Inflammatory macrophage treated with lipopolysaccharide for 1 hour (primary cell): Measurements from ENCODE around the gene GRIK3.

ENCODE experiments used
- DNase-seq, 2 donors: peaks; one replicate each; pipeline ENCODE4 v3.0.0-alpha.2; 2020 to 2022

The GRIK3 gene

DNA sequence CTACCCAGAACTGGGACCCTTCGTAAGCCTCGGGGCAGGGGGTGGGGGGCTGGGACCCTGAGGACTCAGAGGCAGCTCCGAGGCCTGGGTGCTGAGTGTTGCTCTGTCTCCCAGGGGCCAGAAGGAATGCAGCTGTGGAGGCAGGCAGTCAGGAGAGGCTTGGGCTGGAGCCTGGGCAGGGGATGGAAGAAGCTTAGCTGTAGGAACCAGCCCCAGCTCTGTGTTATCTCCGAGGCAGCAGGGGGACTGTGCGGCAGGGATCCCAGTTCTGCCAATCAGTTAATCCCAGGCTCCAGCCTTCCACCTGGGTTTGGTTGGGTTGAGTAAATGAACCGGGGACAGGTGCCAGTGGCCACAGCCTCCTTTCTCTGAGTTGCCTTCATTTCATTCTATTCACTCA is 8.2 kb upstream of the GRIK3 start:
- DNase-seq = no peak

- DNase-seq = no peak
Measured at GRCh38 chr1:37041483-37041882, 7.2 kb upstream of the GRIK3 start.

DNA sequence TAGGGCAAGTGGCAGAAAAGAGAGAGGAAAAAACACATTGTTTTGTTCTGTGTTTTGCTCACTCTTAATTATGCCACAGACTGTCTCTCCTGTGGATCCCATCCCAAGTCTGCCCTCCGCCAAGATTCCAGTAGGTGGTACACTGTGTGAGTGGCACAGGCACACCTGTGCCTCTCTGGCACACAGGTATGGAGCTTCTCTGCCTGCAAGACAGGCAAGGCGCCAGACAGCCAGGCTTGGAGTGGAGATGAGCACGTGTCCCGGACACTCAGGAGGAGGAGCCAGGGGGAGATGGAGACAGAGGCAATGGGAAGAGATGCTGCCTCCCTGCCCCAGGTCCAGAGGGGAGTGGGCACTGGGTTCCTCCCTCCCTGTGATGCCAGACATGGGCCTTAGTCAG is 6.5 kb upstream of the GRIK3 start:
- no peak for DNase-seq

GRCh38 chr1:37040261-37040660 is 5.9 kb upstream of the GRIK3 start:
- no peak for DNase-seq

DNA sequence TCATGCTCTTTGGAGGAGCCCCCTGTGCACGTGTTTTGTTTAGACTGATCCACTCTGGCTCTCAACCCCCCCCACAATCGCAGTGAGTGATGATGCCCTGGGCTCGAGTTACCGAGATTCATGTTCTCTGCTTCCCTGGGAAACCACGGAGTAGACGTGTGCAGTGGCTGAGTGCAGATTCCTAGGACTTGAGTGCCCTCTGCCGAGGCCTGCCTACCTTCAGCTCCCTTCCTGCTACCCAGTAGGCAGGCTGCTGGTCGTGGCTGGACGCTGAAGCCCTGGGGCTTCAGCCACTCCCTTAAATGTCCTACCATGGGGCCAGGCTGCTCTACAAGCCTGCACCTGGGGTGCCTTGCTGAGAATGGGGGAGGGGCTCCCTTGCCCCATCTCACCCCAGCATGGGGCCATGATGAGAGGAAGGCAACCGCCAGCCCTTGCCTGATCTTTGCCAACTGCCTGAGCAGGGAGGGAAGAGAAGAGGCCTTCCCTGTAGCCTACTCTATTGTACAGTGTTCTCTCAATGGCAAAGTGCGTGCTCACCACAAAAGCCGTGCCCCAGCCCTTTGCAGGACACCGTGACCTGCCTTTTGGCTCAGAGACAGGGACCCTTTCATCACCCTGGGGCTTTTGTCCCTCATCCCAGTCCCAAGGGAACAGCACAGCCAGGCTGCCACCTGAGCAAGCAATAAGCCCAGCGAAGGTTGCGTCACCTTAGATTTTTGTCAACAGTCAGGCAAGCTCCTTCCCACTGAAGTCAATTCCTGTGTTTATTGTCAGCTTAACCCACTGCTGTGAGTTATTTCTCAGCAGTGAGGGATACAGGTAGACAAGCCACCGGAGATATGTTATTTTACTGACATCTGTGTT is 4.1 kb upstream of the GRIK3 start:
- DNase-seq = no peak

- DNase-seq = no peak
Measured at GRCh38 chr1:37037690-37038089, 3.4 kb upstream of the GRIK3 start.

GRCh38 chr1:37036667-37037053 is 2.3 kb upstream of the GRIK3 start:
- no peak for DNase-seq

GRCh38 chr1:37035796-37036666 is 1.7 kb upstream of the GRIK3 start:
- DNase-seq = peak in 1 of 2 donors; percentile 0

DNA sequence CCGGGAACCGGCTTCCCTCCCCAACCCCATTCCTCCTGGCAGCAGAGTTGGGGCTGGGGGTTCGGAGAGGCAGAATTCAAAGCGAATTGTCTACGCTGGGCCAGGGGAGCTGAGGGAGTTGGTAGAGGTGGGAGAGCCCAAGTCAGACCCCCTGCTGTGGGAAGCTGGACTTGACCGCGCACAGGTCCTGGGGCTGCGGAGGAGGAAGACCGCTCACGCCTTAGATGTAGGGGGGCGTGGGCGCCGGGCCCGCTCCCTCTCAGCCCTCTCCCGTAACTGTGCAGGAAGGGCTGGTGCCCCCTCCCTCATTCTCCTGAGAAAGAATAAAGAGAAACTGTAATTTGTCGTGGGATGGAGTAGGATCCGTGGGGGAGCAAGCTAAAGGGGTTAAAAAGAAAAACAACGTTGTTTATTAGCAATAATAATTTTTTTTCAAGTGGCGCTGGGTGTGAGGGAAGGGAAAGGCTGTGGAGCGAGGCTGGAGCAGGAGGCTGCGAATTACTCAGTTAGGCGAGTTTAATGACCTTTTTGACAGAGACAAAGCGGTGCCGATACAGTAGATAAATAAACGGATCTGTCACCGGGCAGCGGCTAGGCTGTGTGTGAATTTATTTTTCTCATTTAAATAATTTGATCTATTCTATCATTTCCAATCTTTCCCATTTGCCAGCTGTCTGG is 838 bp upstream of the GRIK3 start:
- DNase-seq = no peak

DNA sequence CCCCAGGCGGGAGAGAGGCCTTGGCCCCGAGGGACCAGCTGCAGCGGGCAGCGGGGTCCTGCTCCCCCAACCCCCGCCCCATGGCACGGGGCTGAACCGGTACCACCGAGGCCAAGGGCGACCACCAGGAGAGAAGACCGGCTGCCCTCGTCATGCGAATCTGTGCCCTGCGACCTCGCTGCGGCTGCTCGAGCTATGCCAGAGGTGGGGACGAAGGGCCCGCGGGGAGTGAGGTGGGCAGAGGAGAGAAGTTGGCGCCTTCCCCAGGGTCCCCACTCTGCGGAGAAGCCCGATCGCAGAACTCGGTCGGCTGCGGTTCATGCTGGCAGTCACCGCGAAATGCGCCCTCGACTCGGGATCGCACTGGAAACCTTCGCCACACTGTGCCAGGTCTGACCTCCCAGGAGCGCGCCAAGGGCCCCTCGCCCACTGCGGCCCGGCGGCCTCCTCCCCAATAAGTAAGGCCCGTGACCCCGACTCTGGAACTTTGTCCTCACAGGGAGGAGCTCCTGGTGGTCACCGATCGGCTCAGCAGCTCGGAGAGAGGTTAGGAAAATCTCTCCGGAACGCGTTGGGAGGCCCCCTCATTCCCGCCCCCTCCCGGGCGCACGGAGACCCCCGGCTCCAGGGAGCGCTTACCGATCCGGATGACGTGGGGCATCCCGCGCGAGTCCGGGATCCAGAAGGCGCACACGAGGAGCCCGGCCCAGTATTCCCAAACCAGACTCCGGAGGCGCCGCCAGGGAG is 787 bp downstream of the GRIK3 start:
- DNase-seq = no peak

DNA sequence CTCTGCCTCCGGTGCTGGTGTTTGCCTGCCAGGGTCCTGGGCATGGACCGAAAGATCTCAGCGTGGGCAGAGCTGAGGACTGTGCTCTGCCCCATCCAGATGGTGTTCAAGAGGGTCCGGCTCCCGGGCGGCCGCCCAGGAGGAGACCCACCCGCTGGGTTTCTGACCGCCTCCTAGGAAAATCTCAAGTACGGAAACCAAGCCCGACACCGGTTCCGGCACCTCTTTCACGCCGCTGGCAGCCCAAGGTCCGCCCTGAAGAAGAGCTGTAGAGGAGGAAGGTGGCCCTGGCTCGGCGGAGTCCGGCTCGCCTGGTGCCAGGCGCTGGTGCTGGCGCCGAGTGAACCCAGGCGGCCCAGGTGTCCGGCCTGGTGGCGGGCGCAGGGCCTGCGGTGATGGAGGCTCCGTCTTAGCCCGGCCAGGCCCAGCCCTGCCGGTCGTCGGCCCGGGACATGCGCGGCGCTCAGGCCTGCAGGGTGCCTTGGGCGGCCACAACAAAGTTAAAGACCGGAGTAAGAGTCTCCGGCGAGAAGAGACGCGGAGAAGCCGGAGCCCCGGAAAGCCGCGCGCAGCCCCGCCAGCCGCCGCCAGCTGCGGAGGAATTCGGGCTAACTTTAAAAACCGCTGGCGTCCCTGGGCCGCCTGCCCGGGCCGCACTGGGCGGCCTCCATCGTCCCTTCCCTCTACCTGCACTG is 1.5 kb downstream of the GRIK3 start:
- DNase-seq = no peak

GRCh38 chr1:37031871-37032270 is 2.4 kb downstream of the GRIK3 start:
- DNase-seq = no peak

DNA sequence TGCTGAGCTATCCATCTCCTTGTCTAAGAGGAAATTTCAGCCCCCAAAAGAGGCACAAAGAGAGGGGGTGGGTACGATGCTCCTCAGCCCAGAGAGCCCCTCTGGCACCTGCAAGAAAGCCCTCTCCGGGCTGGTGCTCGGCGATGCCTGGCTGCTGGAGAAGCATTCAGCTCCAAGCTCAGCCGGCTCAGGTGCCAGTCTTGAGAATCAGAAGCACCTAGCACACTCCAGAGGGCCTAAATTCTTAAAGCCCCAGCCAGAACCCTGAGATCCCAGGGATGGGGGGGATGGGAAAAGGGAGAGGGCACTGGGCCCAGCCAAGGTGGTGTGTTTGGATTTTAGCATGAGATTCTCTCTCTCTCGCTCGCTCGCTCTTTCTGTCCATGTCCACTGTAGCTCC is 2.9 kb downstream of the GRIK3 start:
- DNase-seq = no peak

DNA sequence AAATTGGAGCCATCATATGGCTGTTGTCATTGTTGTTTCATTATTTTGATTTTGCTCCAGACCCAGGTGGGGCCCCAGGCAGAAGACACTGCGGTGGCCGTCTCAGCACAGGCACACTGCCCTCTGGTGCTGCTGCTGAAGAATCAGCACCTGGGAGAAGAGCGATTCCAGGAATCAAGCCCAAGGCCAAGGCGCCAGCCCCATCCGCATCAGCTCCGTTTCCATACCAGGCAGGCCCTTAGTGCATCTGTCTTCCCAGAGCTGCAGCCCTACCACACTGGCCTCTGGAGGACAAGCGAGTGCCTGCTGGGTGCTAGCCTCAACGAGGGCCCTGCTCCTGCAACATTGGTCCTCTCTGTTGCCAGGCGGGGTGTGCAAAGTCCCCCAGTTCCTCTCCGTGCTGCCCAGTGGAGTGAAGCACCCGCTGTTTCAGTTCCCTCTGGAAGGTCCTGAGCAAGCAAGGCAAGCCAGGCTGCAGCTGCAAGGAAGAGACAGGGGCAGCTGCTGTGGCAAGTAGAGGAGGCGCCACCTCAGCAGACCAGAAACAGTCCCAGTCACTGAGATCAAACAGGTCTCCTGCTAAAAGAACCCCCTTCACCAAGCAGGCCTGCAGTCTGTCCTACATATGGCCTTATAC is 5.2 kb downstream of the GRIK3 start:
- DNase-seq = no peak

GRCh38 chr1:37021502-37021901 is 12.8 kb downstream of the GRIK3 start:
- DNase-seq = no peak

GRCh38 chr1:37020653-37021277 is 13.6 kb downstream of the GRIK3 start:
- DNase-seq = no peak

GRCh38 chr1:37018510-37018909 is 15.8 kb downstream of the GRIK3 start:
- DNase-seq = no peak

DNA sequence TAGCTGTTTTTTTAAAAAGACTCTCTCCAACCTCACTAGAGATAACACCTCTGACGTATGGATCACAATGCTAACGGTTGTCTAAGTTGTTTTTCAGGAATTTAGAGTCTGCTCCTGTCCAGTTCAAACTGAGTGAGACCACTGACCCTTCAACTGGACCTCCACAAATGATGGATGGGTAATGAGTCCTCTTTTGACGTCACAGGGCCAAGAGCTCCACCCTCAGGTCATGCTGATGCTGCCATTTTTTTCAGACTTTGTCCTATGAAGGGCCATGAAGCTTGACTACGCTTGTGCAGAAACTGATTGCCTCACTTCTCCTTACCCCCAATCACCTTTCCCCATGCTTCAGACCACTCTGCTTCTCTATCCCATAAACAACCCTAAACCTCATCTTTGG is 16.6 kb downstream of the GRIK3 start:
- no peak for DNase-seq

- DNase-seq = no peak
Measured at GRCh38 chr1:37016121-37016520, 18.2 kb downstream of the GRIK3 start.

DNA sequence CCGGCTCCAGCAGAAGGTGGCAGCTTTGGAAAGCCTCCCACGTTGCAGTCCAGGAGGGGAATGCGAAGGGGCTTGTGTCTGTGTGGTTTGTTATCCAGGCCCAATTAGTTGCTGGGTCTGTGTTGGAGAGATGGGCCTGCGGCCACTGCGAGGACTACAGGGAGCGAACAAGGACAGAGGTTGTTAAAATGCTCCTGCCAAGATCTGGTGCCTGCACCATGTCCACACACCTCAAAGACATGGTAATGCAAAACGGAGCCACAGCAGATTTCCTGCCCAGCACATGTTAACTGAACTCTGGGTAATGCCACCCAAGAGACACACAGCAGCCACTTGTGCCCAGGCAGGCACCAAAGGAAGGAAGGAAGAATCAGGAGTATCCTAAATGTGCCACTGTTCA is 18.6 kb downstream of the GRIK3 start:
- DNase-seq = no peak

DNA sequence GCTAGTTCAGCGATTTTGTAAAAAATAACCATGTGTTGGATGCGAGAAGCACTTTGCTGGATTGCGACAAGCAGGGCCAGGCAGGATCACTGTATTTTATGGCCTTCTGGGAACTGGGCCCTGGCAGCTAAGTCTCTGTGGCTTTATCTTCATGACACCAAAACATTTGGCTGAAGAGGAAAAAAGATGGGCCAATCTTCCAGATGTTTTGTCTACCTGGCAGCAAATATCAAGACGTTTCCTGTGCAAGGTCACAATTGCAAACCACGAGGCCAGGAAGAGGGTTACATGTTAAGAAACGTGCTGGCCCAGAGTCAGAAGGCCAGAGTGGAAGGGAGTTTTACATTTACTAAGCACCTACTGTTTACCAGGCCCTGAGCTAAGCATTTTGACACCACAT is 22.1 kb downstream of the GRIK3 start:
- DNase-seq = no peak
